HG03060 (cell line): ENCODE data around the gene BBS9.
"Not testable (repeated sequence)": the region's sequence is repeated elsewhere in the genome, so short reads cannot be mapped to it uniquely, and the experiment has no call there.

Source experiments
- ATAC-seq: cut with Tn5 transposase; IDR thresholded peaks from one replicate; pipeline ENCODE4 v1.9.1; 2021; ENCODE audit warnings: low read depth, moderate number of reproducible peaks; ENCODE audit not compliant: unreplicated experiment

The BBS9 gene

DNA sequence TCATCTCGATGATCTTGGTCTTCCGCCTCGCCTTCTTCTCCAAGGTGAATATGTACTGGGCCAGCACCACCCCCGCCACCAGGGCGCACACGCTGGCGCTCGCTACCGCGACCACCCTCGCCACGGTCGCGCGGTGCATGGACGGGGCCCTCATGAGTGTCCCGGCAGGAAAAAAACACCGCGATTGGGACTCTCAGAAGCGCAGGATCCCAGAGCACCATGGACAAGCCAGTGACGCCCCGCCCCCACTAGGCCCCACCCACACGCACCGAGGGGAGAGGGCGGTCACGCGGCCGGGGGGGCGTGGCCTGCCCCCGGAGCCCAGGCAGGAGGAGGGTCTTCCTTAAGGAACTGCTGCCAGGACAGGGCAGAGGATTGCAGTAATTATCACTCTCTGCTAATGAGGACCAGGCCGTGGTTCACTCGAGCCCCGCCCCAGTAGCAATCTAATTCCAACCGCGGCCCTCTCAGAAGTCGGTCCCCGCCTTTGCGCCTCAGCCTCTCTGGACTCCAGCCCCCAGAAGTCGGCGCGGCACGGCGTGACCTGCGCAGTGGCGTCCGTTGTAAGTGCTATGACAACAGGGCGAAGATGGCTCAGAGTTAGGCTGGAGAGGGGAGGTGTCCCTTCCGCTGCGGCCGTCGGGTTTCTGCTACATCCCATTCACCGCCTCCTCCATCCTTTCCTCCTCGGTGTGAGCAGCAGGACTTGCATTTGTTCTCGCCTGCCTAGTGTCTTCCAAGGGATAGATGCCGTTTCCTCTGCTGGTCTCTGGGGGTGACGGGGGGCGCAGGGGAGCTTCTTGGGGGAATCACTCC is at the start of gene BBS9:
Gene BBS9 (plus strand): TSS at position 575 of the 816 bp plus-strand sequence. CDS start 16,689 bp downstream, outside the sequence.
- ATAC-seq: peak; percentile 99

DNA sequence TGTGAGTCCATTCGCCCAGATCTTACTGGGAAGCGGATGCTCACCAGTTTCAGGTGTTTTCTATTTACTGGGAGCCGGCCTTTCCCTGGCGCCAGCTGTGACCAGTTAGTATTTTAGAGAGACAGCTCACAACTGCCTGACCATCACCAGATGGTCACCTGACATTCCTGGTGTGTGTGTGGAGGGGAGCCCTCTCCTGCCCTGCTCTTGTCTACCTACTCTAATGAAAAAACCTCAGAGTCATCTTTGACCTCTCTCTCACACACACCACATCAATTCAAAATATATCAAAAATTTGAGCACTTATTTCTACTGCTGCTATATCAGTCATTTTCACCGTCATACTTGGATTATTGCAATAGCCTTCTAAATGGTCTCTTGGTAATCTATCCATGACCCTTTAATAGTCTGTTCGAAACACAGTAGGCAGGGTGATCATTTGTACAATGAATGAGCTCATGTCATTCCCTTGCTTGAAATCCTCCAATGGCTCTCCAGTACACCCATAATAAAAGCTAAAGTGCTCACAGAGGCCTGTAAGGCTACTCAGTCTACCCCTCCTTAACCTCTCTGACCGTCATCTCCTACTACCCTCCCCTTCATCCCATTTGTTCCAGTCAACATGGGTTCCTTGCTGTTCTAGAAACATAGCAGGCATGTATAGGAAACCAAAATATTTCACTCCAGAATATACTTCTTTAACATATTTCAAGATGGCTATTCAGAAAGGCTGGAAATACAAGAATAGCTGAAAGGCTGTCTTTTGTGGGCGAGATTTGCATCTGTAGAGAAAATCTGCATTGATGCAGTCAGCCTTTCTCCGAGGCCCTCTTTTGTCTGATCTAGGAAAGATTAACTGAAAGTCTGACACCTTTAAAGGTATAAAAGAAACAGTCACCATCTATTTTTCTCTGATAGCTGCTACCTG is 49.3 kb upstream of the BBS9 start:
- no peak for ATAC-seq

DNA sequence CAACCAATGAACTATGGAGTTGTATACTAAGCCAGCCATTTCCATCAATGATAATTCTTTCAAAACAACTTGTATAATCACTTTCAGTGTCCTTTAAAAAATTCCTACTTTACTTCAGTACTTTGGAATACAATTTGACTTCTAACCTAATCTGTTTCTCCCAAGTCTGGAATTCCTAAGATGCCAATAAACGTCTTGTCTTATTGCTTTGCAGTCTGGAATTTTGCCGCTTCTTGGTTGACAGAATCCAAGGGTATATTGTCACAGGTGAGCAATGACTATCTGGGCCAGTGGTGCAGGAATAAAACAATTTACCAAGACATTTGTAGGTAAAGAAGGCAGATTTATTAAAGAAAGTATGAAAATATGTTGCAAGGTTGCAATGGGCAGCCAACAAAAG is 42.0 kb upstream of the BBS9 start:
- no peak for ATAC-seq

DNA sequence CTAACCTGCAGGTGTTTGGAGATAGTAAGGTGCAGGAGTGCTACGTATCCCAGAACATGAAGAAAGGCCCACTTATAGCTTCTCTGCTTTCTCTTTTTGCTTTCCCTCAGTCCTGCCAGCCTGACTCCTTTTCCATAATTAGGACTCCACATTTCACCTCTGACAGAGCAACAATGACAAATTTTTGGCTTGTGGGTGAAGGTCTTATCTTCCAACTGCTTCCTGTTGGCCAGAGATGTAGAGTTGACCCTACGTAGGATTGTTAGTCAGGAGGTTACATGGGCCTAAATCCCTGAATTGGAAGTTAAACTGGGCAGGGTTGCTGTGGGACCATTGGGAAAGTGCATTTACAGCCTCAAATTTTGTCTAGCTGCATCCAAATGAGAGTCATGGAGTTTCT is 41.5 kb upstream of the BBS9 start:
- no peak for ATAC-seq

DNA sequence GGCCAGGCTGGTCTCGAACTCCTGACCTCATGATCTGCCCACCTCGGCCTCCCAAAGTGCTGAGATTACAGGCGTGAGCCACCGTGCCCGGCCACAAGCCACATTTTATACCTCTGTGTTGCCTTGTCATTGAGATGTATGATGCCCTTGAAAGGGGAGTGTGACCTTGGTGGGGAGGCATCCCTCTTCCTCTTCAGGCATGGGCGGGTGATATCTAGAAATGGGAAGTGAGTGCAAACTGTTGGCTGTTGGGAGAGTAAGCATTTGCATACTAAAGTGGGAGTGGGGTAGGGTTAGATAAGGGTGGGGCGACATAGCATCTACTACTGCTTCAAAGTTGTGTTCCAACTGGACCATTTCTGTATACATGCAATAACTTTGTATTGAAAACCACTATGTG is 40.2 kb upstream of the BBS9 start:
- no peak for ATAC-seq

DNA sequence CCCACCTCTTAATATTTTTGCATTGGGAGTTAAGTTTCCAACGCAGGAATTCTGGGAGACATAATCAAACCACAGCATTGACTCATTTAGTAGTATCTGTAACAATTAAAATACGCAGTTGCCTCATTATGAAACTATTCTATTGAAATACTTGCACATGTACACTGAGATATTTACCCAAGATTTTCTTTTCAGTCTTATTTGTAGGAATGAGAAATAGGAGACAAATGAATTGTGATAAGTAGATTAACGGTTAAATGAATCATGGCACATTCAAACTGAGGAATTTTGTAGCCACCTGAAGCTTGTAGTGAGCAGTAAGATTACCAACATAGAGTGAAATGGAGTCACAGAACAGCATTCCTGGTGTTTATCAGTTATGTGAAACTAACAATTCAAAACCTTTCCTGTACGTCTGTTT is 38.2 kb upstream of the BBS9 start:
- ATAC-seq: no peak

DNA sequence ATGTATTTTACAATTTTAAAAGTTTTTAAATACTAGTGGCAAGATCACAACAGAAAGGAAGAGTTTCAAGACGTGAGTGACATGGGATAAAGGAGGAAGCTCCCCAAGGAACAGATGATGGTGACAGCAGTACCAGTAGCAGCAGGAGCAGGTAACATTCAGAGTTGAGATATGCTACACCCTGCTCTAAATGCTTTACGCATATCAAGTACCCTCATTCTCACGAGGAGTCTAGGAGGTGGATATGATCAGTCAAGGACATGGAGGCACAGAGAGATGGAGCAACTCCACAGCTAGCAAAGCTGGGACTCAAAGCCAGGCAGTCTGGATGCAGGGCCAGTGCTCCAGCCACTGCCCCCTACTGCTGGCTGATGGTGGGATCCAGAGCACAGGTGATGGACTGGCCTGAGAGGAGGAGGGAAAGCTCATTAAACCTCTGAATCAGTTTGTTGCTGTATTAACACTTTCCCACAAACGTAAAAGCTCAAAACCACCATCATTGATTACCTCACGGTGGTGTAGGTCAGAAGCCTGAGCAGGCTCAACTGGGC is 37.6 kb upstream of the BBS9 start:
- no peak for ATAC-seq

DNA sequence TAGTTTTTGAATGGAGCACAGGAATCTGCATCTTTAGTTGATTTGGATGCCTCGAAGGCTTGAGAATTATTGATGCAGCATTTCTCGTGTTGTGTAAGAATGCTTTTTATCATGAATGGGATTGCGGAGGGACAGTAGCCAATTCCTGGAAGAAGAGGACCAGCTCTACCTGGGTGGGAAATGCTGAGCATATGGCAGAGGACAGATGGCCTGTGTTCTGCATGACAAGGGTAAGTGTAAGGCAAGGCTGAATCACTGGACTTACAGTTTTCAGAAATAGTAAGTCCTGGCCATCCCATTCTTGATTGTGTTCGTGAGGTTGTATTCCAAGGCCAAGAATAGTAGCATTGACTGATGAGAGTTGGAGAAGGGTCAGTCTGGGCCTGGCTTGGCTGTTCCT is 36.1 kb upstream of the BBS9 start:
- no peak for ATAC-seq

DNA sequence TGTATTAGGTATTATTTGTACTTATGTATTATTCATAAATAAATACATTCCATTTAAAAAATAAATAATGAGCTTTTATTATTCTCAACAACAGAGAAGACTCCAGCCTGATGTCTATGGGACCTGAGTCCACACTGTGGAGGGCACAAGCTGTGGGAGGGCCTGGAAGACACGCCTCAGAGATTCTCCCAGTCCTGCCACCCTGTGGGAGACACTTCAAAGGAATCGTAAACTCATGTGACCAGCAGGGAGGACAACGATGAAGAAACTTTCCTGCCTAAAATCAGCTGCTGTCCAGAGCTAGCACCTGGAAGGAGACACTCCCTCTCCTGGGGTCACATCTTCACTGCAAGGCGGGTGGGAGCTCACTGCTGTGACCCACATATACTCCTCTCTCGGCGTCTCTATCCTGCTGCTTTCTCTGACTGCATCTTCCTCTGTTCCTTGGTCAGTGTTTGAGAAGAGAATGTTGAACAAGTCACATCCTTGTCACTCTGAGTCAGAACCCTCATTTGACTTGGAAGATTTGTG is 34.6 kb upstream of the BBS9 start:
- not testable (repeated sequence) for ATAC-seq

DNA sequence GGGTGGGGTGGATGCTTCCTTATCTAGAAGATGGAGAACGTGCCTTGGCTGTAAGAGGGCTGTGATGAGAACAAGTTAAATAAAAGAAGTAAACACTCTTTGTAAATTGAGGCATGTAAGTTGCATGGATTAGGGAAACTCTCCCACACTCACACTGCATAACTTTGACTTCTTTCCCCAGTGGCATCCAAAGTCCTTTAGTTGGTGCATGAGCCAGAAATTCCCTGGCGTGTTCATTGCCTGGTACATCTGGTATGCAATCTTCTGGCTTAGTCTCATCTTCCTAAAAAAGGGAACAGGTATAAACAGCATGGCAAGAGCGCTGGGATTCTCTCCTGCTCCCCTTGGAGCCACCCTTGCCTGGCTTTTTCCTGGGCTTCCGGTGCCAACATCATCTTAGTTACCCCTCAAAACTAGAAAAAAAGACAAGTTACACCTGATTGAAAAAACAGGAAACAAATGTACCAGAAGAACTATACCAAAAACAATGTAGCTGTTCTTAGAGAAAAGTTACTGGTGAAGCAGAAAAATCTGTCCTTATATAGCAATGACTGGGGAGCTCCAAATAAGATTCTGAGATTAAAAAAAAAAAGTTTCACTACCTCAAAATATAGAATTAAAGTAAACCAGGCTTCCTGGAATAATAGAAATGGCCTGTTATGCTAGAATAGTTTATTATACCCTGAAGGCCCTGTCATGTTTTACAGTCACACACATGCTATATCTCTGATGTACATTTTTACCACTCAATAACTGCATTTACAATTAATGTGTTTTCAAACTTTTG is 30.0 kb upstream of the BBS9 start:
- no peak for ATAC-seq

DNA sequence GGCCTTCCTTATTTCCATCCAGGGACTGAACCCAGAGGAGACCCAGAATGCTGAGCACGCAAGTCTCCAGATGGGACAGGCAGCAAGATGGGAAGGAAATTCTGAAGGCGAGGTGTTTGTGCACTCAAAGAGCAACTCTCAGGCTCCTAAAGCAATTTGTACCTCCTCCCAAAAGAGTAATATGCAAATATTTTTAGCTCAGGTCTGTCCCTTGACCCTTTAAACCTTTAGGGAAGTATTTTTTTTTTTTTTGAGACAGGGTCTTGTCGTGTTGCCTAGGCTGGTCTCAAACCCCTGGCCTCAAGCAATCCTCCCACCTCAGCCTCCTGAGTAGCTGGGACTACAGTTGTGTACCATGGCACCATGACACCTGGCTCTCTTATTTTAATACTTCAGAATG is 28.6 kb upstream of the BBS9 start:
- no peak for ATAC-seq

DNA sequence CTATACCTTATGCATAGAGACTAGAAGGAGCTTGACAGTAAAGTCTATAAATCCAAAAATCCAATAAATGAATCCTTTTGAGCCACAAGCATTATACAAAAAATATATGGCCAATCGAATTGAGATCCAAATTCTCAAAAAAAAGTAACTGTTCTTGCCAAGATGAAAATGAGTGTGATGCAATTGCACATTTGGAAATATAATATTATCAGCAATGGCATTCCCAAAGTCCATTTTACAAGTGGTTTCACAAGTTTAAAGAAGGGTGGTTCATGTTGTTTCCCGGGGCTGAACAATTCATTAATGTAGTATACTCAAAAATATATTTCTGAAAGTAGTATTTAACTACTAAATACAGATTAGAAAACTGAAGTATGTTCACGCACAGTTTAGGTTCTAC is 27.5 kb upstream of the BBS9 start:
- ATAC-seq: no peak

DNA sequence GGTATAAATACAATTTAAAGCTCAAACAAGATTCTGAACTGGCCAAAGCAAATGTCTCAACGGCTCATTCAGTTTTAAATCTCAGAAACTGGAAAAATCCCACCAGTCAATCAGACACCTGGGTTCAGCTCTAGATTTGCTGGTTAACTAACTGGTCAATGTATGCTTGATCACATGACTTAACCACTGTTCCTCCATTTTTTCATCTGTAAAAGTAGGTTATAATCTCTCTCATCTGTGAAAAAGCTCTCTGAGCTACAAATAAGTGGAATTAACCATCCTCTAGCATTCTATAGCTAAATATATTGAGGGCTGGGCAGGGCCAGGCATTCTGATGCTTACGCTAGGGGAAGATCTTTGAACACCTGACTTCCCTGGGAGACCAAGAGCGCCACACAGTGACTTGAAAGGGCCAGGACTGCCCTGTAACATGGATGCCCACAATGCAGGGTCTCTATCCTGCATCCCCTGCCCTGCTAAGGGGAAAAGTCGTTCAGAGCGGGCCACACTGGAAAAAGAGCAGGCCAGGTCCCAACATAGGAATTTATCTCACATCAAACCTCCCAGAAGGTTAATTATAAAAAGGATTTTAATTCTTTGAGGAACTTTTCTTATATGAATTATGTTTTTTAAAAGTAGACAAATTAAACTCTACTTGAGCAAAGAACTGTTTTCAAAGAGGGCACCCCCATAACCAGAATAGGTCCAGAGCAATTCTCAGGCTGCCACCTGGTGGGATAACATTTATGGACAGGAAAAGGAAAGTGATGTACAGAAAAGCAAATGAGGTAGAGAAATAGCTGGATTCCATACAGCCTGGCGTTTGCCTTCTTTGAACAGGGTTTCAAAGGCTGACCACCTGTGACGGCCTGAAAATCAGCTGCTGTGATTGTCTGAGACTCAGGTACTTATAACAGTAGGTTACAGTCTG is 22.0 kb upstream of the BBS9 start:
- peak; percentile 62 for ATAC-seq

DNA sequence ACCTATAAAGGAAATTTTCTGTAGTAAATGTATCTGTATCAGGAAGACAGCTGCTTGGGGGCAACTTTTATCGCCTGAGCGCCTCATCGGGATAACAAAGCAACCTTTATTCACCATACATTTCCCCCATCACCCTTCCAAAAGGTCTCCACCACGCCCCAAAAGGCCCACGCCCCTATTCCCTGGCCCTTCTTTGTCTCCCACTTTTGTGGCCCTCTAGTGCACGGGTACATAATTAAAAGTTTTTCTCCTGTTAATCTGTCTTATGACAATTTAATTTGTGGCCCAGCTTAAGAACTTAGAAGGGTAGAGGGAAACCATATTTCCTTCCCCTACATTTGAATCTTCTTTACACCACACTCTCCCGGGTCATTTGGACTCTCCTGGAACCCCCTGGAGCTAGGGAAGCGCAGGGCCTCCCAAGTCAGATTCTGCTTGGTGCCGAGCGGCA is 20.8 kb upstream of the BBS9 start:
- ATAC-seq: no peak

DNA sequence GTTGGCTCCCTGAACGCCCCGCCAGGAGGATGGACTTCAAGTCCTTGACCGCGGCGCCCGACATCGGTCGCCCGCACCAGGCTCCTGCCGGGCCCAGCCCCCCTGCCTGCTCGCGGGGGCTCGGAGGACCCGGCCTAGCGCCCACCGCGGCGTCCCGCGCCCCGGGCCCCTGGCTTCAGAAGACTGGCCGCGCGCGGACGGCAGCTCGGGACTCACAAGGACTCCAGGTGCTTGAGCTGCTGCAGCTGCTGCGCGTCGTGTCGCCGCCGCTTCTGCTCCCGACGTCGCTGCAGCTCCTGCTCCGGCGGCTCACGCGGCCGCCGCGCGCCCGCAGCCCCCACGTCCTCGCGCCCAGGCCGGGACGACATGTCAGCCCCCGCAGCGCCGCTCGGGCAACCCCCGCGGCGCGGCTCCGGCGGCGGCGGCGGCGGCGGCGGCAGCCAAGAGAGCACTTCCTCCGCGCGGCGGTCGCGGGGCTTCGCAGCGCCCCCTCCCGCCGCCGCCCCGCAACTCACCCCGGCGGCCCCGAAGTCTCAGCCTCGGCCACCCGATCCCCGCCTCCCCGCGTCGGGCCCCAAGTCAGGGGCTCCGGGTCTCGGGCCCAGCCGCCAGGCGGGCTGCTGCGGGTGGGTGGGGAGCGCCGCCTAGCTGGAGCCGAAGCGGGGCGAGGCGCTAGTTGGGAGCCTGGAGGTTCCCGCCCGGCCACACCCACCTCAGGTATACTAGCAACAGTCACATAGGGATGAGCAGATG is 20.2 kb upstream of the BBS9 start, which contains the start of gene RP9:
Gene RP9 (minus strand): TSS at position 400 of the 753 bp plus-strand sequence. CDS start 32 bp downstream, at position 368.
- peak; percentile 30 for ATAC-seq

DNA sequence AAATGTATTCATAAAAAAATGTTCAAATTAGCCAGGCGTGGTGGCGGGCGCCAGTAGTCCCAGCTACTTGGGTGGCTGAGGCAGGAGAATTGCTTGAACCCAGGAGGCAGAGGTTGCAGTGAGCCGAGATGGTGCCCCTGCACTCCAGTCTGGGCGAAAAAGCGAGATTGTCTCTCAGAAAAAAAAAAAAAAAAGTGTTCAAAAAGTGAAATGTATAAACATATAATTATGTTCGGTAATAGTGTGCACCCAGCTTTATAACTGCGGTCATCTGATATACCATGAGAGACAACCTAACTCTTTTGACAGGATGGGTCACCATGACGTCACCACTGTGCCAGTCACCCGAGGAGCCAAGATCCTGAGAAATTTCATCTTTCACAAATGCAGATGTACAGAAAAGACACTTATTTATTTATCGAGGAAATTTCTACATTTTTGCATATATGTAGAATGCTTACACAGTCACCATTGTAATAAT is 19.6 kb upstream of the BBS9 start:
- ATAC-seq: no peak

DNA sequence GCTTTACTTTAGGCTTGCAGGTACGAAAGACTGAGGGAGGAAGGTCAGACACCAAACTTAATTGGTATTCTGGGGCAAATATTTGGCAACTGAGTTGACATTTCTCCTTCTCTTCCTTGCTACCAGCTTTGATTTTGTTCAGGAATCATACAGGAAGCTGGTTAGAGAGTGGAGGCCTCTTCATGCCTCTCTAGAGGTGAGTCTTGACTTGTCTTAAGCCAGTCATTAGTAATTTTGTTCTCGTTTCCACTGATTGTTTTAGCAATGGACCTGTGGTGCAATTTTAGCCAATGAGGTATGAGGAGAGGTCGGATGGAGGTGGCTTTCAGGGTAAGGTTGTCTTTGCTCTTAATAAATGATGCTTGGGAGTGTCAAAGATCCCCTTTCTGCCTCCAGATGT is 17.8 kb upstream of the BBS9 start:
- ATAC-seq: no peak

DNA sequence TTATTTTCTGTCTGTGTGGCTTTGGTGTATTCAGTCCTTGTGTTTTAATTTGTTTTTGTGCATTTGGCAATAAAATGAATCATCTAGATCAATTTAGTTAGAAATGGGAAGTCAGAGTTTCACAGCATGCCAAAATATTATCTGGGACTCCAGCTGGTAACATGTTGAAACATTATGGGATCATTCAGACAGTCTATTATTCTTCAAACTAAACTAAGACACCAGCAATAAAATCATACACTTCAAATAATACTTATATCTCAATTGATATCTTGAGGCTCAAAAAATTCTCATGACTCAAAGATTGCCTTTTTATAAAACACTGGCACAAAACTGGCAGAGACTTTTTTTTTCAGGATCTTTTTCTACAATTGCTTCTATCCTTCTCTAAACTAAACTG is 14.4 kb upstream of the BBS9 start:
- no peak for ATAC-seq
